OCI-LY1 (cell line): Measurements from ENCODE around the gene ACY1.
"Not testable (repeated sequence)": the region's sequence is repeated elsewhere in the genome, so short reads cannot be mapped to it uniquely, and the experiment has no call there.

ENCODE experiments used
- H2AFZ ChIP-seq: fragments of 200-600 bp; sonication (generic), shearing (Covaris generic); 2 replicates; pipeline ENCODE4 v1.6.0; 2014; ENCODE audit warnings: antibody characterized with exemption, mild to moderate bottlenecking, low read length
- H3F3A ChIP-seq: fragments of 200-600 bp; sonication (generic), shearing (Covaris generic); 2 replicates; pipeline ENCODE4 v1.6.0; 2014; ENCODE audit warnings: mild to moderate bottlenecking, antibody characterized with exemption, low read length, moderate library complexity; ENCODE audit not compliant: insufficient read depth
- H3K27ac ChIP-seq: fragments of 200-600 bp; sonication (generic); 2 replicates; pipeline ENCODE4 v1.5.1; 2014; ENCODE audit warnings: low read length, mixed run types, mild to moderate bottlenecking, low read depth; ENCODE audit not compliant: poor library complexity, severe bottlenecking
- H3K27me3 ChIP-seq: fragments of 200-600 bp; sonication (generic); 2 replicates; pipeline ENCODE4 v1.6.0; 2014; ENCODE audit warnings: antibody characterized with exemption, mild to moderate bottlenecking, low read length, moderate library complexity; ENCODE audit not compliant: insufficient read depth
- H3K36me3 ChIP-seq: fragments of 200-600 bp; sonication (generic); 2 replicates; pipeline ENCODE4 v1.6.1; 2014; ENCODE audit warnings: mild to moderate bottlenecking, antibody characterized with exemption, low read length, moderate library complexity, mixed read lengths; ENCODE audit not compliant: insufficient read depth
- H3K4me1 ChIP-seq: fragments of 200-600 bp; sonication (generic); 2 replicates; pipeline ENCODE4 v1.5.1; 2014; ENCODE audit warnings: mild to moderate bottlenecking, low read length, moderate library complexity; ENCODE audit not compliant: insufficient read depth, severe bottlenecking
- H3K4me2 ChIP-seq: fragments of 200-600 bp; sonication (generic), shearing (Covaris generic); 2 replicates; pipeline ENCODE4 v1.6.1; 2014; ENCODE audit warnings: low read length
- H3K4me3 ChIP-seq: fragments of 200-600 bp; sonication (generic); 2 replicates; pipeline ENCODE4 v1.5.1; 2014; ENCODE audit warnings: low read length, low read depth, mild to moderate bottlenecking, mixed read lengths; ENCODE audit not compliant: poor library complexity, severe bottlenecking
- H3K79me2 ChIP-seq: fragments of 200-600 bp; shearing (Covaris generic); 2 replicates; pipeline ENCODE4 v1.6.1; 2016; ENCODE audit warnings: mixed run types, low read length, mixed read lengths; ENCODE audit not compliant: insufficient read depth
- H3K9ac ChIP-seq: fragments of 200-600 bp; sonication (generic), shearing (Covaris generic); 2 replicates; pipeline ENCODE4 v1.6.1; 2014; ENCODE audit warnings: mild to moderate bottlenecking, low read length, mixed read lengths
- H3K9me2 ChIP-seq: fragments of 200-600 bp; sonication (generic), shearing (Covaris generic); 2 replicates; pipeline ENCODE4 v1.6.1; 2014; ENCODE audit warnings: low read depth, mild to moderate bottlenecking, low read length, mixed read lengths
- H3K9me3 ChIP-seq: fragments of 200-600 bp; shearing (Covaris generic); 2 replicates; pipeline ENCODE4 v1.6.1; 2014; ENCODE audit warnings: low read length, mixed read lengths
- H4K20me1 ChIP-seq: fragments of 200-600 bp; sonication (generic), shearing (Covaris generic); 2 replicates; pipeline ENCODE4 v1.6.0; 2016; ENCODE audit warnings: mild to moderate bottlenecking, low read length; ENCODE audit not compliant: insufficient read depth
- CTCF ChIP-seq: fragments of 200-600 bp; sonication (generic), shearing (Covaris generic); IDR thresholded peaks from 2 replicates; pipeline ENCODE4 v1.5.1; 2017; ENCODE audit warnings: mild to moderate bottlenecking, antibody characterized with exemption, low read length, moderate library complexity, mixed read lengths
- EZH2 ChIP-seq: fragments of 200-600 bp; sonication (generic), shearing (Covaris generic); IDR thresholded peaks from 2 replicates; pipeline ENCODE4 v1.8.0; 2017; ENCODE audit warnings: borderline replicate concordance, mixed run types, mild to moderate bottlenecking, antibody characterized with exemption, low read length, moderate library complexity, mixed read lengths

Gene ACY1

GRCh38 chr3:52032702-52033408 is 49.5 kb downstream of the ACY1 start:
- no peaks in the 10 kb centered on the region for H3K9me2 ChIP-seq
- no peaks in the 10 kb centered on the region for H3K4me1 ChIP-seq
- no peaks in the 10 kb centered on the region for H3K79me2 ChIP-seq
- no peak overlapping the region for H3K4me3 ChIP-seq
- peaks cover 14% of the 10 kb centered on the region; the same call in 1 of the 2 replicates for H3K27me3 ChIP-seq
- no peak overlapping the region for H2AFZ ChIP-seq
- no peak overlapping the region for H3K9ac ChIP-seq
- H3K4me2 ChIP-seq, result no peak overlapping the region
- H3F3A ChIP-seq, result no peaks in the 10 kb centered on the region
- H4K20me1 ChIP-seq, result no peaks in the 10 kb centered on the region
- H3K36me3 ChIP-seq, result no peaks in the 10 kb centered on the region
- no peak overlapping the region for H3K27ac ChIP-seq
- no peak for TF ChIP-seq EZH2
- no peak for TF ChIP-seq CTCF
- no peaks in the 10 kb centered on the region for H3K9me3 ChIP-seq

- not testable (repeated sequence) for H3K9ac ChIP-seq, H2AFZ ChIP-seq
Measured at GRCh38 chr3:52033748-52034147, 50.4 kb downstream of the ACY1 start.

GRCh38 chr3:52034212-52034611 is 50.9 kb downstream of the ACY1 start:
- H2AFZ ChIP-seq, result no peak overlapping the region
- no peaks in the 10 kb centered on the region for H3K36me3 ChIP-seq
- no peaks in the 10 kb centered on the region for H3K4me1 ChIP-seq
- no peak overlapping the region for H3K27ac ChIP-seq
- no peak overlapping the region for H3K9ac ChIP-seq
- no peaks in the 10 kb centered on the region for H4K20me1 ChIP-seq
- H3K4me3 ChIP-seq, result no peak overlapping the region
- H3K79me2 ChIP-seq, result no peaks in the 10 kb centered on the region
- H3K9me3 ChIP-seq, result no peaks in the 10 kb centered on the region
- TF ChIP-seq EZH2 (no peak), CTCF (no peak)
- H3K4me2 ChIP-seq, result no peak overlapping the region
- no peaks in the 10 kb centered on the region for H3F3A ChIP-seq
- H3K9me2 ChIP-seq, result no peaks in the 10 kb centered on the region
- H3K27me3 ChIP-seq, result peaks cover 20% of the 10 kb centered on the region; the same call in 1 of the 2 replicates

More at GRCh38 chr3:52033748-52034147, 50.4 kb downstream of the ACY1 start:
- not testable (repeated sequence) for H3K4me3 ChIP-seq, H3K9me3 ChIP-seq, H3K9me2 ChIP-seq, H3K27ac ChIP-seq, H3K79me2 ChIP-seq, H3K4me2 ChIP-seq, H4K20me1 ChIP-seq, H3K36me3 ChIP-seq, H3F3A ChIP-seq, H3K4me1 ChIP-seq
- H3K27me3 ChIP-seq, result peaks cover 16% of the 10 kb centered on the region; the same call in 1 of the 2 replicates

GRCh38 chr3:52034651-52035050 is 51.3 kb downstream of the ACY1 start:
- no peak for TF ChIP-seq EZH2
- no peak for TF ChIP-seq CTCF
- Histone ChIP-seq H3K4me3 (no peak overlapping the region), H2AFZ (no peak overlapping the region), H4K20me1 (no peaks in the 10 kb centered on the region), H3K4me1 (no peaks in the 10 kb centered on the region), H3K27ac (no peak overlapping the region), H3F3A (no peaks in the 10 kb centered on the region), H3K9ac (no peak overlapping the region), H3K27me3 (peaks cover 25% of the 10 kb centered on the region; the same call in 1 of the 2 replicates), H3K9me3 (no peaks in the 10 kb centered on the region), H3K79me2 (no peaks in the 10 kb centered on the region), H3K9me2 (no peaks in the 10 kb centered on the region), H3K4me2 (no peak overlapping the region), H3K36me3 (no peaks in the 10 kb centered on the region)
